RWPE1 (cell line): ENCODE results near the gene HGFAC.

Source experiments
- CTCF ChIA-PET: fragments of 350-600 bp; sonication (Branson Sonifier 250); formaldehyde crosslinking; extraction: SDS; loops from one replicate; lab custom pipeline; 2021; lab: Yijun Ruan, JAX
- POLR2A ChIA-PET: fragments of 400-600 bp; formaldehyde crosslinking; extraction: SDS; loops from one replicate; lab custom pipeline; 2020; ENCODE audit warnings: antibody characterized with exemption; ENCODE audit not compliant: low non-redundant PET; lab: Yijun Ruan, JAX
- DNase-seq: peaks from one replicate; pipeline ENCODE4 v3.0.0; 2012; ENCODE audit warnings: low spot score
- H3K27ac ChIP-seq: fragments of 450-650 bp; 2 replicates; pipeline ENCODE4 v1.5.1; 2017
- TF ChIP-seq, protein P1 (sequence below): fragments of 450-650 bp; conservative IDR thresholded peaks from 2 replicates; pipeline ENCODE4 v1.5.1; 2017; ENCODE audit warnings: low read depth, mild to moderate bottlenecking

HGFAC gene

DNA sequence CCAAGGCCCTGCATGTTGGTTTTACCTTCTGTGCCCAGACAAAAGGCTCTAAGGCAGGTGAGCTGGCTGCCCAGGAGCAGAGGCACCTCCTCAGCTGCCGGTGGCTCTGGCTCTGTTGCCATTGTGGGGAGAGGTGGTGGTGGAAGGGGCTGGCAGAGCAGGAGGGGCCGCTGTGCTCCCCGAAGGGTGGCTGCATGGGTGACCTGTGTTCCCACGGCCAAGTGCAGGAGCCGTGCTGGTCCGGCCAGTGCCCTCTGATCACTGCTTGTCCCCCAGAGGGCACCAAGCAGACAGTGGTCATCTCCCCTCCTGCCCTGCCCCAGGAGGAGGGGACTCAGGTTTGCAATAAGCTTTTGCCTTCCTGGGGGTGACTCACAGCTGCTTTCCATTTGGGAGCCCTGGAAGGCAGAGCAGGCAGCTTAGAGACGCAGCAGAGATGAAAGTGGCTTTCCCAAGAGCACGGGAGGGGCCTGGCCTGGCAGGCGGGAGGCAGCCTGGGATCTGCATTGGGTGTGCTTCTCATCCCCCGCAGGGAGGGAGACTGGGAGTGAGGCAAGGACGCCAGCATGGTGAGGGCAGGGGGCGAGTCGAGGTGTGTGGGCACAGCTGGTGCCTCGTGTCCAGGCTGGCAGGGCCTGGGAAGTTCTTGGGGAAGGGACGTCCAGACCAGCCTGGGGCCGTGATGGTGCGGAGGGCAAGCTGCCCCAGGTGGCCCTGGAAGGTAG lies 50.1 kb downstream of the HGFAC start:
- POLR2A ChIA-PET = no interaction called here
- no peak for DNase-seq

GRCh38 chr4:3492741-3493719 lies 51.3 kb downstream of the HGFAC start:
- no peak overlapping the region; the same call in 1 of the 2 replicates for H3K27ac ChIP-seq
- DNase-seq = no peak
- ChIA-PET CTCF (interaction anchor here (0.9 kb wide), 1 partner anchor 13 kb away, joined by 6 read pairs; no protein-coding TSS in a partner anchor), POLR2A (no interaction called here)
- TF ChIP-seq, protein P1, sequence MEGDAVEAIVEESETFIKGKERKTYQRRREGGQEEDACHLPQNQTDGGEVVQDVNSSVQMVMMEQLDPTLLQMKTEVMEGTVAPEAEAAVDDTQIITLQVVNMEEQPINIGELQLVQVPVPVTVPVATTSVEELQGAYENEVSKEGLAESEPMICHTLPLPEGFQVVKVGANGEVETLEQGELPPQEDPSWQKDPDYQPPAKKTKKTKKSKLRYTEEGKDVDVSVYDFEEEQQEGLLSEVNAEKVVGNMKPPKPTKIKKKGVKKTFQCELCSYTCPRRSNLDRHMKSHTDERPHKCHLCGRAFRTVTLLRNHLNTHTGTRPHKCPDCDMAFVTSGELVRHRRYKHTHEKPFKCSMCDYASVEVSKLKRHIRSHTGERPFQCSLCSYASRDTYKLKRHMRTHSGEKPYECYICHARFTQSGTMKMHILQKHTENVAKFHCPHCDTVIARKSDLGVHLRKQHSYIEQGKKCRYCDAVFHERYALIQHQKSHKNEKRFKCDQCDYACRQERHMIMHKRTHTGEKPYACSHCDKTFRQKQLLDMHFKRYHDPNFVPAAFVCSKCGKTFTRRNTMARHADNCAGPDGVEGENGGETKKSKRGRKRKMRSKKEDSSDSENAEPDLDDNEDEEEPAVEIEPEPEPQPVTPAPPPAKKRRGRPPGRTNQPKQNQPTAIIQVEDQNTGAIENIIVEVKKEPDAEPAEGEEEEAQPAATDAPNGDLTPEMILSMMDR = no peak

More for the DNA sequence above, 50.1 kb downstream of the HGFAC start:
- CTCF ChIA-PET = interaction anchor here (0.9 kb wide), 1 partner anchor 14 kb away, joined by 6 read pairs; no protein-coding TSS in a partner anchor
- H3K27ac ChIP-seq = peak overlapping the region; percentile 25; the same call in 1 of the 2 replicates
- TF ChIP-seq, protein P1 = no peak

DNA sequence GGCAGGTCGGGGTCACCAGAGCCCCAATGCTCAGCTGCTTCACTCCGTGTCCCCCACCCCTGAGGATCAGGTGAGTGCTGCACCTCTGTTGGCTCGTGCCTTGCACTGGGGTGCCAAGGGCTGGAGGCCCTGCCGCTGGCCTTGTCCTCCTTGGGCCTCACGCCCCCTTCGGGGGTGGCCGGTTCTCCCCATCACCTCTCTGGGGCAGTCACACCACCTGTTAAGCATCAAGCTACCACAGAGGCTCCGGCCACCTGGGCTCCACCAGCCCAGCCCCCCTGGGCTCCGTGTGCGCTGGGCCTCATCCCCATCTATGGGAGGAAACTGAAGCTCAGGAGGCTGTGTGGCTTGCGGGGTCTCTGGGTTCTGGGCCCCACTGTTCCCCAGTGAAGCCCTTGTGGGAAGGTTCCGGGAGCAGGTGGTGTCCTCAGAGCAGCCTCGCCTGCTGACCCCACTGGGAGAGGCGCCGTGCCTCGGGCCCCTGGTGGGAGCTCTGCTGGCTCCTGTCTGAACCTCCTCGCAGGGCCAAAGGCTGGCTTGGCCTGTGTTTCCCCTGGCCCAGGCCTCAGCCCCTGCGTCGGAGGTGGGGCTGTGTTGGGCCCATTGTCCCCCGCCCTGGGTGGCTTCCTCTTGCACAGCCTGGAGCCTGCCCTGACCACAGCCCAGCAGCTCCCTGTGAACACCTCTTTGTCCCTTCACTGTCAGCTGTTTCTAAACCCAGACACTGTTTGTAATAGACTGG lies 52.1 kb downstream of the HGFAC start:
- peak overlapping the region; percentile 15; the same call in 1 of the 2 replicates for H3K27ac ChIP-seq
- POLR2A ChIA-PET = no interaction called here
- no peak for DNase-seq
- TF ChIP-seq, protein P1 = no peak
- CTCF ChIA-PET = no interaction called here

DNA sequence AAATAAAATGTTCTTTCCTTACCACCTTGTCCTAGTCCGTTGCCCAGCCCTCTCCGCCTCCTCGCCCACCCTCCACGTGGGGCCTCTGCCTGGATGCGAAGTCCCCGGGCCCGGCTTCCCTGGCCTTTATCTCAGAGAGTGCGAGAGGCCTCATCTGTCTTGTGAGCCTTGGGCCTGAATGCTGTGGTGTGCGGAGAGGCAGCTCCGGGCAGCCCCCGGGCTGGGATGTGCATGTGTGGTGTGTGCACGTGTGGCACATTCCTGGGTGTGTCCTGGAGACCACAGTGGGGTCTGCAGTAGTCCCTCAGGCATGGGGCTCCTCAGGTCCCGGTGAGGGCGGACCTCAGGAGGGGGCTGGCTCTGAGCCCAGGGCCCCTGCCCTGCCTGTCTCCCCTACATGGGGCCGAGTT lies 52.7 kb downstream of the HGFAC start:
- POLR2A ChIA-PET = no interaction called here
- TF ChIP-seq, protein P1 = no peak
- CTCF ChIA-PET = no interaction called here
- peak overlapping the region; percentile 15; the same call in 1 of the 2 replicates for H3K27ac ChIP-seq
- no peak for DNase-seq

- TF ChIP-seq, protein P1 = no peak
- ChIA-PET POLR2A (no interaction called here), CTCF (no interaction called here)
- DNase-seq = no peak
- no peak overlapping the region for H3K27ac ChIP-seq
These were observed 53.6 kb downstream of the HGFAC start for GRCh38 chr4:3495204-3495975.
